NCI-H1092 (cell line): ENCODE measurements around the gene TMEM116.
A peak's percentile ranks its signal among the peaks of the same experiment; 100 is the strongest.
"Not testable (repeated sequence)": the region's sequence is repeated elsewhere in the genome, so short reads cannot be mapped to it uniquely, and the experiment has no call there.

Experiments used
- DNase-seq: peaks from one replicate; lab custom pipeline; 2025; lab: John Stamatoyannopoulos, UW

Gene TMEM116

GRCh38 chr12:112012775-112013600 lies at the start of gene TMEM116, which contains the start of gene ERP29:
Gene TMEM116, minus strand, starts transcription at chr12:112013165. Its CDS starts 7,895 bp downstream, at chr12:112005270.
Gene ERP29, plus strand, starts transcription at chr12:112013426. Its CDS starts 40 bp downstream, at chr12:112013466.
- DNase-seq: peak; percentile 93

DNA sequence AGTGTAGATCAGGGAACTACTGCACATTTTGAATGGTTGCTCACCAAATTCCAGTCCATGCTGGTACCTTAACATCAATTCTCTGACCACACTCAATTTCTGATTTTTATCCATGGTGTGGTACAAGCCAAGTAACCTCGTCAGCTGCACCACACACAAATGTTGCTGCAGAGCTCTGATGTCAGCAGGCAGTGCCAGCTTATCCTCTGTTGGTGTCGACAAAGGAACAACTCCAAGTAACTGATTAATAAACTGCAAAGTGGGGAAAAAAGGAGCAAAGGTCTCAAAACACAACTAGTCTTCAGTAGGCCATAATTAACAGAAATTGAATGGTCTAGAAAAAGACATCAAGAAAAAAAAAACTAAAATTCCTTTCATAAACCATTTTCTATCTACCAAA lies 48.2 kb upstream of the TMEM116 start:
- no peak for DNase-seq

GRCh38 chr12:112049351-112049750 lies 36.4 kb upstream of the TMEM116 start:
- DNase-seq: no peak

- DNase-seq: no peak
Measured at GRCh38 chr12:112046003-112046402, 33.0 kb upstream of the TMEM116 start.

DNA sequence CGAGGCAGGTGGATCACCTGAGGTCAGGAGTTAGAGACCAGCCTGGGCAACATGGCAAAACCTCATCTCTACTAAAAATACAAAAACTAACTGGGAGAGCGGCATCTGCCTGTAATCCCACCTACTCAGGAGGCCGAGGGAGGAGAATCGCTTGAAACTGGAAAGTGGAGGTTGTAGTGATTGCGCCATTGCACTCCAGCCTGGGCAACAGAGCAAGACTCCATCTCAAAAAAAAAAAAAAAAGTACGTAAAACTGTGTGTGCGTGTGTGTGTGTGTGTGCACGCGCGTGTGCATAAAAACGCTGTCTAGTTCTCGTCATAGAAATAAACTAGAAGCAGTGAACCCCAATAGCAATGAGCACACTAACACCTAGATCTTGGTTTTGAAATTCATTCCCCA lies 23.6 kb upstream of the TMEM116 start:
- DNase-seq: not testable (repeated sequence)

- DNase-seq: no peak
Measured at GRCh38 chr12:112035219-112035785, 22.3 kb upstream of the TMEM116 start.

- DNase-seq: no peak
Measured at GRCh38 chr12:112032292-112032691, 19.3 kb upstream of the TMEM116 start.

- DNase-seq: no peak
Measured at GRCh38 chr12:112031472-112031871, 18.5 kb upstream of the TMEM116 start.

GRCh38 chr12:112029301-112029700 lies 16.3 kb upstream of the TMEM116 start:
- DNase-seq: no peak

DNA sequence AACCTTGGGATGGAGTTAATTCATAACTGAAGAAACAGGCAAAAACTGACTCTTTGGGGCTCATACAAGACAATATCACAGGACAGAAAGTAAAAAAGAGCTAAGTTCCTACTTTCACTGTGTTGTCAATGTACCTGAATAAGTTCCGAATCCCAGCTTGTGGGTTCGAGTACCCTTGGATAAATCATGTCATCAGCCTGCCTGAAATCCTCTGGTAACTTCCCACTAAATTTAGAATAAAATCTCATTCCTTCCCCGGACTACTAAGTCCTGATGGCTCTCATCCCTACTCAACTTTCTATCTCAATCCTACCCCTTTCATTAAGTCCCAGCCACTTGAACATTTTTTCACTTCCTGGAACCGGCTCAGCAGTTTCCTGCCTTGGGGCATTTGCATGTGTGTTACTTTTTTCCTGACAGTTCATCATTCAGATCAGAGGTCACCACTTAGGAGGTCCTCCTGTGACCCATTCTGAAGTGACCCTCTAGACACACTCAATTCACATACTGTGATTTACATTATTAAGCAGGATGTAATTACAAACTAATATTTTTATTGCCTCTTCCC lies 12.9 kb upstream of the TMEM116 start:
- no peak for DNase-seq

DNA sequence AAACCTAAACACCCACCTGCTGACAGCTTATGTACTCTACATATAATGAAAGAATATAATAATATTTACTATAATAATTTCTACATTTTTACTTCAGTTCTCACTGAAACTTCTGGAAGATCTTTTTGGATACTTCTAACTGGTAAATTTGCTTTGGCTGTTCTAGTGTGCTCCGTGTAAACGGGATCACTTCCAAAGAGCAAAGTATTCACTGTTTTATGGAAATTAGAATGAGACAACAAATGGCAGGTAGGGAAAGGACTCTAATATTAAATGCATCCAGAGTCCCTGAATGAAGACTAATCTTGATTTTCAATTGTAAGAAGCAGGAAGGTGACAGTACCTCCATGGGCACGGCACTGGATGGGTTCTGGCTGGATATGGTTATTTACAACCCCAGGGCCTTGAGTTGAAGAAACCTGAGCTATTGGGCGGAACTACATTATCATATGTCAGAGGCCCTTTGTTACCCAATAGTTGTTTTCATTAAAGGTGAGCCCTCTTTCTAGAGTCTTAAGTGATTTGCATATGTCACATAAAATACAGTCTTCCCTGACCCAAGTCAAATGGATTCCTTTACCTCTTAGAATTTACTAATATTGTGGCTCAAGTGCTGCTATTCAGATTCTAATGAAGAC lies 10.9 kb upstream of the TMEM116 start:
- no peak for DNase-seq

DNA sequence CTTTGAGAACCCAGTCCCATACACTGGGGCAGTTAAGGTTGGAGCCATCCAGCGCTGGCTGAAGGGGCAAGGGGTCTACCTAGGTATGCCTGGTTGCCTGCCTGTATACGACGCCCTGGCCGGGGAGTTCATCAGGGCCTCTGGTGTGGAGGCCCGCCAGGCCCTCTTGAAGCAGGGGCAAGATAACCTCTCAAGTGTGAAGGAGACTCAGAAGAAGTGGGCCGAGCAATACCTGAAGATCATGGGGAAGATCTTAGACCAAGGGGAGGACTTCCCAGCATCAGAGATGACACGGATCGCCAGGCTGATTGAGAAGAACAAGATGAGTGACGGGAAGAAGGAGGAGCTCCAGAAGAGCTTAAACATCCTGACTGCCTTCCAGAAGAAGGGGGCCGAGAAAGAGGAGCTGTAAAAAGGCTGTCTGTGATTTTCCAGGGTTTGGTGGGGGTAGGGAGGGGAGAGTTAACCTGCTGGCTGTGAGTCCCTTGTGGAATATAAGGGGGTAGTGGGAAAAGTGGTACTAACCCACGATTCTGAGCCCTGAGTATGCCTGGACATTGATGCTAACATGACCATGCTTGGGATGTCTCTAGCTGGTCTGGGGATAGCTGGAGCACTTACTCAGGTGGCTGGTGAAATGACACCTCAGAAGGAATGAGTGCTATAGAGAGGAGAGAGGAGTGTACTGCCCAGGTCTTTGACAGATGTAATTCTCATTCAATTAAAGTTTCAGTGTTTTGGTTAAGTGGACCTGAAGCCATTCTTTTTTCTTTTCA lies 9.5 kb upstream of the TMEM116 start:
- no peak for DNase-seq

- DNase-seq: no peak
Measured at GRCh38 chr12:112020947-112021457, 8.0 kb upstream of the TMEM116 start.

DNA sequence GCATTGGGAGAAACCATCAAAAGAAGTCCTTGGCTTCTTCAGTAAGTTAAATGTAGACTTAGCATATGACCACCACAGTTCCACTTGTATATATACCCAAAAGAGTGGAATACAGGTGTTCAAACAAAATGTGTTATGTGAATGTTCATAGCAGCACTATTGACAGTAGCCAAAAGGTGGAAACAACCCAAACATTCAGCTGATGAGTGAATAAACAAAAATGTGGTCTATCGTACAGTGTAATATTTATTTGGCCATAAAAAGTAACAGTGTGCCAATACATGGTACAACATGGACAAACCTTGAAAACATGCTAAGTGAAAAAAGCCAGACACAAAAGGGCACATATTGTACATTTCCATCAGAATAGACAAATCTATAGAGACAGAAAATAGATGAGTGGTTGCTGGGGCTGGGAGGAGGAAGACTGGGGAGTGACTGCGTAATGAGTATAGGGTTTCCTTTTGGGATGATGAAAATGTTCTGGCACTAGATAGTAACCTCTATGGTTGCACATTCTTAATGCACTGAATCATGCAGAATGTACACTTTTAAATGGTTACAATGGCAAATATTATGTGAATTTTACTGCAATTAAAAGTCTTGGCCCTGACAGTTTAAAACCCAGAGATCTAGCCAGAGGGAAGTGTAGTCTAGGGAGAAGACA lies 5.7 kb upstream of the TMEM116 start:
- DNase-seq: no peak

DNA sequence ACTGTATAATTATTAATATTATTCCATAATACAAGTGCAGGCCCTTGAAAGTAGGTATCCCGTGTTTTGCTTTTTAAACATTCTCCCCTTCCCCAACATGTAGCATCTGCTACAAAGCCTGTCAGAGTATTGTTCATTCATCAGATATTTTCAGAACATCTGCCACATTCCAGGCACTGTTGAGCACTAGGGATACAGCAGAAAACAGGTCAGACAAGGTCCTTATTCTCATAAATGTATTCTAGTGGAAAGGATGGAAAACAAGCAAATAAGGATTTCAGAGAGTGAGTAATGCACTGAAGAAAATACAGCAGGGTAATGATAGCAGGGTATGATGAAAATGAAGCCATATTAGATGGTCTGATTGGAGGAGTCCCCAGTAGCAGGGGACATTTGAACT lies 4.1 kb upstream of the TMEM116 start:
- no peak for DNase-seq

GRCh38 chr12:112015938-112016337 lies 3.0 kb upstream of the TMEM116 start:
- no peak for DNase-seq

GRCh38 chr12:112013601-112014402 lies 837 bp upstream of the TMEM116 start:
- peak; percentile 58 for DNase-seq

GRCh38 chr12:112011685-112012084 lies 1.3 kb downstream of the TMEM116 start:
- DNase-seq: no peak

DNA sequence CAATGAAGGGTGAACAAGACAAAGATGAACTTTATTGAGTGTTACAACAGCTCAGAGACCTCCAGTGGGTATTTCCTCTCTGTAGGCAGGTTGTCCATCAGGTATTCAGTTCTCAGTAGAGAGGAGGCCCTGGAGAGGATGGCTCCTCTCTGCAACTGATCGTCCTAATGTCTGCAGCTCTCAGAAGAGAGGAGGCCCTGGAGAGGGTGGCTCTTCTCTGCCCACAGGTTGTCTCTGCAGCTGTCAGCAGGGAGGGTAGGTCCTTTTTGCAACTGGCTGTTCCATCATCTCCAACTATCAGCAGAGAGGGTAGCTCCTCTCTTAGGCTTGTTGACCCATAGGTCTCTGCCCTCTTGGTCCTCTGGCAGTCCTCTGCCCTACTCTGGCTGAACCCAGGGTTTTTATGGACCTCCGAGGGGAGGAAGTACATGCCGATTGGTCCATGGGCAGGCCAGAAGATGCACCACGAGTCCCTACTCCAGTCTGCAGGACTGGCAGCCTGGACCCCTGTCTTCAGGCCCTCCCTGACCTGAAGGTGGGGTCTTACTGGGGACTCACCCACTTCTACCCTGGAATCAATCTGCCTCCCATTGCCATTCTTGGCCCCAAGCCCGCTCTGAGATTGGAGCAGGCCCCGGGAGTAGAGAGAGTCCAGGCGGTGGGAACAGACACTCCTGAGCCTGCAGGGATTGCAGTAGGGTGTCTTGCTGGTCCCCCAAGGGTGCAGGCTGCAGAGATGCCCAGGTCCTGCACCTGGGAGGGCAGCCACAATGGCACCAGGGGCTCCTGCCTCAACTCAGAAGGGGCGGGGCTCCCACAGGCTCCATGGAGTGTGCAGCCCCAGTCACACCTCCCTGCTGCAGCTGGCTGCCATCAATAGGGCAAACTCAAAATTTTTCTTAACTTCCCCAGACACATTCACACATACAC lies 2.3 kb downstream of the TMEM116 start:
- no peak for DNase-seq
